GM23248 (cell line): ENCODE results near the gene MYH7.

Experiments
- EZH2 ChIP-seq: fragments of 200-600 bp; sonication (generic); IDR thresholded peaks from 2 replicates; pipeline ENCODE4 v1.6.1; 2018; ENCODE audit warnings: antibody characterized with exemption, mild to moderate bottlenecking; ENCODE audit not compliant: insufficient read depth, poor library complexity, severe bottlenecking
- EZH2phosphoT487 ChIP-seq: fragments of 200-600 bp; sonication (generic); IDR thresholded peaks from 2 replicates; pipeline ENCODE4 v1.6.1; 2018; ENCODE audit warnings: antibody characterized with exemption, moderate library complexity, mild to moderate bottlenecking, low read depth; ENCODE audit not compliant: insufficient read depth

- TF ChIP-seq EZH2phosphoT487 (no peak), EZH2 (no peak)
Observed at GRCh38 chr14:23403908-23404307, 31.6 kb downstream of the MYH7 start.
